Esophagus squamous epithelium (tissue), 4 donors: ENCODE data around the gene RIPOR2.

Experiments
- POLR2A ChIP-seq, 4 donors: fragments of 450-650 bp; IDR thresholded peaks; one replicate each; pipeline ENCODE4 v1.6.1; 2017; ENCODE audit warnings: antibody characterized with exemption in 4 of 4, mild to moderate bottlenecking in 4 of 4, moderate library complexity in 3 of 4
- TF ChIP-seq, protein P1 (sequence below), 6 experiments: fragments of 450-650 bp in 4 of 6; fragments of 200-600 bp in 2 of 6; sonication (generic) in 2 of 6; IDR thresholded peaks; one replicate each; pipeline ENCODE4 v1.5.1; 2016 to 2019; ENCODE audit warnings: antibody characterized with exemption in 6 of 6, mild to moderate bottlenecking in 4 of 6, moderate library complexity in 4 of 6

DNA sequence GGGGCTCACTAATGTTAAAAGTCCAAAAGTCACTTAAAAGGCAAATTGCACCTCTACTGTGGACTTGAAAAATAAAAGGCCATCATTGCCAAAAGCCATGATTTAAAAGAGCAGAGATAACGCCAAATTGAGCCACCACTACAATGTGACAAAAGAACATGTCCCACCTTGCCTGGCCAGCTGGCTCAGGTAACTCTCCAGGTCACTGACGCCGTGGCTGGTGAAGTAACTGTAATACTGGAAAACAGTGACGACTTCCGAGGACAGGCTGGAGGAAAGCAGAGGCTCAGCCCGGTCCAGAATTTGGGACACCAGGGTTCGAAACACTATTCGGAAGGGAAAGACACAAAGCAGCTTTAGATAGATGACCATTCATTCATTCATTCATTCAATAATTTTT, 107.8 kb downstream of the RIPOR2 start:
- TF ChIP-seq, protein P1, sequence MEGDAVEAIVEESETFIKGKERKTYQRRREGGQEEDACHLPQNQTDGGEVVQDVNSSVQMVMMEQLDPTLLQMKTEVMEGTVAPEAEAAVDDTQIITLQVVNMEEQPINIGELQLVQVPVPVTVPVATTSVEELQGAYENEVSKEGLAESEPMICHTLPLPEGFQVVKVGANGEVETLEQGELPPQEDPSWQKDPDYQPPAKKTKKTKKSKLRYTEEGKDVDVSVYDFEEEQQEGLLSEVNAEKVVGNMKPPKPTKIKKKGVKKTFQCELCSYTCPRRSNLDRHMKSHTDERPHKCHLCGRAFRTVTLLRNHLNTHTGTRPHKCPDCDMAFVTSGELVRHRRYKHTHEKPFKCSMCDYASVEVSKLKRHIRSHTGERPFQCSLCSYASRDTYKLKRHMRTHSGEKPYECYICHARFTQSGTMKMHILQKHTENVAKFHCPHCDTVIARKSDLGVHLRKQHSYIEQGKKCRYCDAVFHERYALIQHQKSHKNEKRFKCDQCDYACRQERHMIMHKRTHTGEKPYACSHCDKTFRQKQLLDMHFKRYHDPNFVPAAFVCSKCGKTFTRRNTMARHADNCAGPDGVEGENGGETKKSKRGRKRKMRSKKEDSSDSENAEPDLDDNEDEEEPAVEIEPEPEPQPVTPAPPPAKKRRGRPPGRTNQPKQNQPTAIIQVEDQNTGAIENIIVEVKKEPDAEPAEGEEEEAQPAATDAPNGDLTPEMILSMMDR (IDR thresholded peaks at IDR 0.05), result no peak
- no peak for TF ChIP-seq POLR2A (IDR thresholded peaks at IDR 0.05)
